Measurements from ENCODE around the gene RNF220.

Gene RNF220

GRCh38 chr1:44407430-44408211 lies 2.6 kb downstream of the RNF220 start:
- DNase-seq, result no peak

- no peak for DNase-seq
Measured at GRCh38 chr1:44408212-44408582, 3.1 kb downstream of the RNF220 start.

GRCh38 chr1:44408632-44409602 lies 3.9 kb downstream of the RNF220 start:
- peak; percentile 44 for DNase-seq

GRCh38 chr1:44409757-44410156 lies 4.7 kb downstream of the RNF220 start:
- no peak for DNase-seq

GRCh38 chr1:44411861-44412260 lies 6.8 kb downstream of the RNF220 start:
- DNase-seq, result no peak

GRCh38 chr1:44412601-44413000 lies 7.5 kb downstream of the RNF220 start:
- DNase-seq, result no peak

- no peak for DNase-seq
Measured at GRCh38 chr1:44413740-44414139, 8.7 kb downstream of the RNF220 start.

GRCh38 chr1:44415013-44415412 lies 10.0 kb downstream of the RNF220 start:
- no peak for DNase-seq

- DNase-seq, result no peak
Measured at GRCh38 chr1:44416408-44416807, 11.4 kb downstream of the RNF220 start.

GRCh38 chr1:44417351-44418021 lies 12.4 kb downstream of the RNF220 start:
- peak; percentile 66 for DNase-seq

- peak; percentile 27 for DNase-seq
Measured at GRCh38 chr1:44418022-44418673, 13.1 kb downstream of the RNF220 start.

- no peak for DNase-seq
Measured at GRCh38 chr1:44419901-44420300, 14.8 kb downstream of the RNF220 start.

- no peak for DNase-seq
Measured at GRCh38 chr1:44420535-44420934, 15.5 kb downstream of the RNF220 start.

- DNase-seq, result no peak
Measured at GRCh38 chr1:44421446-44421884, 16.4 kb downstream of the RNF220 start.

GRCh38 chr1:44422161-44422560 lies 17.1 kb downstream of the RNF220 start:
- no peak for DNase-seq

GRCh38 chr1:44423591-44424537 lies 18.8 kb downstream of the RNF220 start:
- peak; percentile 34 for DNase-seq

GRCh38 chr1:44424747-44425146 lies 19.7 kb downstream of the RNF220 start:
- DNase-seq, result no peak

GRCh38 chr1:44425341-44426082 lies 20.5 kb downstream of the RNF220 start:
- no peak for DNase-seq

- no peak for DNase-seq
Measured at GRCh38 chr1:44431861-44432260, 26.8 kb downstream of the RNF220 start.

- no peak for DNase-seq
Measured at GRCh38 chr1:44433209-44433608, 28.2 kb downstream of the RNF220 start.

Data from right hindlimb (tissue), 1 donor.